Activated CD8-positive, alpha-beta memory T cell treated with anti-CD3 and anti-CD28 coated beads, Interleukin-2, amount 10 ng/mL, durations not matched to agents 7 days and 5 days (primary cell): Measurements from ENCODE around the gene AGBL5. TPM values are rescaled to one million over a fixed set of nuclear protein-coding genes. Genes with fewer than 3 reads are reported as not detected.

Experiments
- ATAC-seq: fragments of 150-1000 bp; cut with Tn5 transposase; one replicate; pipeline ENCODE4 v1.10.0; 2021; ENCODE audit warnings: moderate library complexity
- CTCF ChIA-PET: fragments of 350-600 bp; sonication (Branson Sonifier 250); formaldehyde crosslinking; loops from one replicate; lab custom pipeline; 2021; ENCODE audit warnings: antibody characterized with exemption; lab: Charles Lee
- DNase-seq: peaks from one replicate; pipeline ENCODE4 v3.0.0-alpha.2; 2020
- H3K27ac Mint-ChIP-seq: one replicate; pipeline ENCODE4 v1.8.0; 2021; ENCODE audit warnings: mild to moderate bottlenecking, mixed read lengths
- H3K27me3 Mint-ChIP-seq: one replicate; pipeline ENCODE4 v1.8.0; 2021; ENCODE audit warnings: mixed read lengths
- H3K36me3 Mint-ChIP-seq: one replicate; pipeline ENCODE4 v1.8.0; 2021; ENCODE audit warnings: mild to moderate bottlenecking, mixed read lengths
- H3K4me1 Mint-ChIP-seq: one replicate; pipeline ENCODE4 v1.8.0; 2021; ENCODE audit warnings: mixed read lengths
- H3K4me3 Mint-ChIP-seq: one replicate; pipeline ENCODE4 v1.8.0; 2021; ENCODE audit warnings: mild to moderate bottlenecking, moderate library complexity, mixed read lengths
- H3K9me3 Mint-ChIP-seq: one replicate; pipeline ENCODE4 v1.8.0; 2022; ENCODE audit warnings: low read depth, mixed read lengths
- total RNA-seq, 2 experiments: library from RNA; stranded (reverse); gene quantifications; one replicate each; pipeline ENCODE4 v1.2.3, GENCODE V29; 2021

AGBL5 gene
- total RNA-seq, 2 experiments from 2014 or later = 13.8 to 15.1 TPM

DNA sequence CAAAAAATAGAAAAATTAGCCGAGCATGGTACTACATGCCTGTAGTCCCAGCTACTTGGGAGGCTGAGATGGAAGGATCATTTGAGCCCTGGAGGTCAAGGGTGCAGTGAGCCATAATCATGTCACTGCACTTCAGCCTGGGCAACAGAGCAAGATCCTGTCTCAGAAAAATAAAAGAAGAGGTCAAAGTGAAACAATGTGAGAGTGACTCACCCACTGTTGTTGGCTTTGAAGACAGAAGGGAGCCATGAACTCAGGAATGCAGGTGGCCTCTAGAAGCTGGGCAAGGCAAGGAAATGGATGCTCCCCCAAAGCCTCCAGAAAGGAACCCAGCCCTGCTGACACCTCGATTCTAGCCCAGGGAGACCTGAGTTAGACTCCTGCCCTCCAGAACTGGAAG, 22.4 kb upstream of the AGBL5 start:
- DNase-seq = no peak
- CTCF ChIA-PET = interaction anchor here (1.1 to 2.8 kb wide), 2 partner anchors 12 to 67 kb away, joined by 3 to 8 read pairs; no protein-coding TSS in a partner anchor
- peaks cover 11% of the 10 kb centered on the region for H3K36me3 Mint-ChIP-seq
- H3K27ac Mint-ChIP-seq = no peak overlapping the region
- no peak for ATAC-seq
- no peak overlapping the region for H3K4me3 Mint-ChIP-seq
- no peaks in the 10 kb centered on the region for H3K27me3 Mint-ChIP-seq
- H3K4me1 Mint-ChIP-seq = peaks cover 48% of the 10 kb centered on the region
- H3K9me3 Mint-ChIP-seq = no peaks in the 10 kb centered on the region

DNA sequence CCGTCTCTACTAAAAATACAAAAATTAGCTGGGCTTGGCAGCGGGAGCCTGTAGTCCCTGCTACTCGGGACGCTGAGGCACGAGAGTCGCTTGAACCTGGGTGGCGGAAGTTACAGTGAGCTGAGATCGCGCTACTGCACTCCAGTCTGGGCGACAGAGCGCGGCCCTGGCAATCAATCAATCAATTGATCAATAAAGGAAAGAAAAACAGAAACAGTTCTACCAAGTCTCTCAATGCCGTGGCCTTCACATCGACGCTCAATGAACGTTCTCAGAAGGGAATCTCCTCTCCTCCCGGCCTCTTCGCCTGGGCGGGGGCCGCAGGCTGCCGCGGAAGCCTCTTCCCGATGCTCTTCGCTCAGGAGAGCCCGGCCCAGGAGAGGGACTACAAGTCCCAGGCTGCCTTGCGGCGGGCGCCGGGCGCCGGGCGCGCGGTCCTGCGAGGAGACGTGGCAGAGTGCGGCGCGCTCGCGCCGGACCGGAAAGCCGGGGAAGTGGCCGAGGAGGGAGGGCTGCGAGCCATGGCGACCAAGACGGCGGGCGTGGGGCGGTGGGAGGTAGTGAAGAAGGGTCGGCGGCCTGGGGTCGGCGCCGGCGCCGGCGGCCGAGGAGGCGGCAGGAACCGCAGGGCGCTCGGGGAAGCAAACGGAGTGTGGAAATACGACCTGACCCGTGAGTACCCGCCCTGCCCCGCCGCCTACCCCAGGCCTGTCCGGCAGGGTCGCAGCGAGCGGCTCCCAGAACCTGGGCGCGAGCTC, 18.8 kb upstream of the AGBL5 start, which contains the start of gene TMEM214:
Gene TMEM214 (plus strand): TSS at position 471 of the 758 bp plus-strand sequence. CDS start 51 bp downstream, at position 522.
- Mint-ChIP-seq H3K36me3 (peaks cover 34% of the 10 kb centered on the region), H3K4me1 (peaks cover 59% of the 10 kb centered on the region), H3K9me3 (no peaks in the 10 kb centered on the region), H3K4me3 (peak within 1 kb of the TSS; percentile 92), H3K27me3 (no peaks in the 10 kb centered on the region), H3K27ac (peak within 1 kb of the TSS; percentile 87)
- ATAC-seq (peak; percentile 99), DNase-seq (peak; percentile 89)
- CTCF ChIA-PET = interaction anchor here (0.9 to 3.7 kb wide), 7 partner anchors 16 to 271 kb away, joined by 3 to 16 read pairs (median 4); partner anchors contain the start of gene AGBL5

DNA sequence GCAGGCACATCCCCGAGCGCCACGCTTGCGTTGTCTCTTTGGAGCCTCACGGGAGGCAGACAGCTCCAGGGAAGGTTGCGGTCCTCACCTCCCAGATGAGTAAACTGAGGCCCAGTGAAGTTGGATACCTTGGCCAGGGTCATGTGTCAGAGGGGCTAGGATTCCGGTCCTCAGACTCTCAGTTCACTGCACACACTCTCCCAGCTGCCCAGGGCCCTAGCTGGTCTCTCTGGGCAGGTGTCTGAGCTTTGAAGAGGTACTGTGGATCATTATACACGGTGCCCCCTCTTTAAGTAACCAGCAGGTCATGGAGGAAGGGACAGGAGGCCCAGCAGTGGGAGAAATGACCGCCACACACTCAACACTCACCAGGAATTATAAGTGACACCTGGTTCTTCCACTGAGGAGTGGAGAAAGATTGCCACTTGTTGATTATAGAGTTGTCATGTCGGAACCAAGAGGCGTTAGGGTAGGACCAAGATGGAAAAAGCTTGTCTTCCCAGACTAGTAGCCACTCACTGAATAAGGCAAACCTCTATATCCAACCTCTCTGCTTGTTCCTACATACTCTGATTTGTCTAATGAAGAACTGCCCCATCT, 18.1 kb upstream of the AGBL5 start:
- peak; percentile 8 for ATAC-seq
- Mint-ChIP-seq H3K4me1 (peaks cover 56% of the 10 kb centered on the region), H3K36me3 (peaks cover 35% of the 10 kb centered on the region)

DNA sequence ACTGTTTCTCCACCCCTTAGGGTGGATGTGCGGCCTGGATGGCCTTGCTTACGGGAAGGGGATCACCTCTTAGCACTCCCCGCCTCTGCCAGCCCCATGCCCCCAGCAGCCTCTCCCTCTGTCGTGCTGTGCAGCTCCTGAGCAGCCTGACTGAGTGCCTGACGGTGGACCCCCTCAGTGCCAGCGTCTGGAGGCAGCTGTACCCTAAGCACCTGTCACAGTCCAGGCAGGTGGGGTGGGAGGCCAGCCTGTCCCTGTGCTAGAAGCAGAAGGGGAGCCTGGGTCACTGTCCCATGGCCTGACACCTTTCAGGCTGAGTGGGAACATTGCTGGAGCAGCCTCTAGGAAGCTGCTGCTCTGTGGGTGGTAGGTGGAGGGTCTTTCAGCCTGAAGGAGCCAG, 13.5 kb upstream of the AGBL5 start:
- Mint-ChIP-seq H3K4me3 (no peak overlapping the region), H3K27ac (no peak overlapping the region), H3K9me3 (no peaks in the 10 kb centered on the region), H3K4me1 (peaks cover 36% of the 10 kb centered on the region), H3K36me3 (peaks cover 40% of the 10 kb centered on the region), H3K27me3 (no peaks in the 10 kb centered on the region)
- CTCF ChIA-PET = interaction anchor here (2.1 kb wide), 1 partner anchor 76 kb away, joined by 8 read pairs; no protein-coding TSS in a partner anchor
- ATAC-seq (no peak), DNase-seq (no peak)

More for the DNA sequence above, 18.1 kb upstream of the AGBL5 start:
- Mint-ChIP-seq H3K9me3 (no peaks in the 10 kb centered on the region), H3K27me3 (no peaks in the 10 kb centered on the region), H3K4me3 (peak overlapping the region; percentile 92), H3K27ac (peak overlapping the region; percentile 87)
- CTCF ChIA-PET = interaction anchor here (0.9 to 3.7 kb wide), 7 partner anchors 13 to 270 kb away, joined by 3 to 16 read pairs (median 4); partner anchors contain the start of gene AGBL5
- DNase-seq = no peak

DNA sequence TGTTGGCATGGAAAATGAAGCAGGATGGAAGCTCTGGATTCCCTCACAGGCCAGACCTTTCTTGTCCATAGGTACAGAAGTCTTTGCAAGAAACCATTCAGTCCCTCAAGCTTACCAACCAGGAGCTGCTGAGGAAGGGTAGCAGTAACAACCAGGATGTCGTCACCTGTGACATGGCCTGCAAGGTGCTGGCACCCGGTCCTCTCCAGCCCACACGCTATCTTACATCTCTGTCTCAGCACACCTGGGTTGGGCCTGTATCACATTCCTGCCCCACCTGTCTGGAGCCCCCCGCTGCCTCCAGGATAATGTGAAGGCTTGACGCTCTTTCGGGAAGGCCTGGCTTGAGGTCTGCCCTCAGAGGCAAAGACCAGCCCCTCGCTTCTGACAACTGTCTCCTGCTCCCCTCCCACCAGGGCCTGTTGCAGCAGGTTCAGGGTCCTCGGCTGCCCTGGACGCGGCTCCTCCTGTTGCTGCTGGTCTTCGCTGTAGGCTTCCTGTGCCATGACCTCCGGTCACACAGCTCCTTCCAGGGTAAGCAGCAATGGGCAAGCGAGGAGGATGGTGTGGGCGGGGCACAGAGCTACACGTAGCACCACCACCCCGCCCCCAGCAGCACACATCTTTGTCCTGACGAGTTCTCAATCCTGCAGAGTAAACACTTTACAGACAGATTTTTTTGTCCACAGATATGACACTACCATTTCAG, 12.7 kb upstream of the AGBL5 start:
- CTCF ChIA-PET = interaction anchor here (2.1 kb wide), 1 partner anchor 77 kb away, joined by 8 read pairs; no protein-coding TSS in a partner anchor
- H3K4me3 Mint-ChIP-seq = no peak overlapping the region
- H3K36me3 Mint-ChIP-seq = peaks cover 40% of the 10 kb centered on the region
- no peak for ATAC-seq
- no peaks in the 10 kb centered on the region for H3K9me3 Mint-ChIP-seq
- peaks cover 30% of the 10 kb centered on the region for H3K4me1 Mint-ChIP-seq
- no peaks in the 10 kb centered on the region for H3K27me3 Mint-ChIP-seq
- no peak overlapping the region for H3K27ac Mint-ChIP-seq
- DNase-seq = no peak

DNA sequence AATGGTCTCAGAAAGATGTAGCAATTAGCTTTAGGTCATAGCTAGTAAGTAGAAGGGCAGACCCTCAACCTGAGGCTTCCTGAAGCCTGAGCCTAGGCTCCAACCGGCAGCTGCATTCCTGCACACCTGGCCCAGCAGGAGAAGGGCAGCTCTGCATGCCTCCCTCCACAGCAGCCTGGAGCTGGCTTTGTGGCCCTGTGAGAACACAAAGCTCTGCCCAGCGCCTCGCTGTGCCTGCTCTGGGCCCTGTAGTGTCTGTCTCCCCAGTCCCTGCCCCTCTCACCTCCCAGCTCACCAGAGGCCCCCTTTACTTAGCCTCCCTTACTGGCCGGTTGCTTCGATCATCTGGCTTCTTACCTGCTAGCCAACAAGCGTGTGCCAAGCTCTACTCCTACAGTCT, 12.0 kb upstream of the AGBL5 start:
- H3K27ac Mint-ChIP-seq = no peak overlapping the region

DNA sequence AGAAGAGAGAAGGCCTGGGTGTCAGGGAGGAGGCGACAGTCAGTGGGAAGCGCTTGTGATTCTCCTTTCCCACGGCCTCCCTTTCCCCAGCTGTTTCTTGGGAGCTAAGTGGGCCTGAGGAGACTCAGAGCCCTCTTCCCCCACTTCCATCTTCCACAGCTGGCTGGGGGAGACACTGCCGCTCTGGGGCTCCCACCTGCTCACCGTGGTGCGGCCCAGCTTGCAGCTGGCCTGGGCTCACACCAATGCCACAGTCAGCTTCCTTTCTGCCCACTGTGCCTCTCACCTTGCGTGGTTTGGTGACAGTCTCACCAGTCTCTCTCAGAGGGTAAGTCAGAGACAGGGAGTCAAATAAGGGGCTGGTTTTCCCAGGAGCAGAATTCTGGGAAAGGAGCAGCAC, 11.6 kb upstream of the AGBL5 start:
- DNase-seq (no peak), ATAC-seq (no peak)
- peaks cover 24% of the 10 kb centered on the region for H3K4me1 Mint-ChIP-seq
- H3K9me3 Mint-ChIP-seq = no peaks in the 10 kb centered on the region
- H3K4me3 Mint-ChIP-seq = no peak overlapping the region
- H3K27me3 Mint-ChIP-seq = no peaks in the 10 kb centered on the region
- no peak overlapping the region for H3K27ac Mint-ChIP-seq
- peaks cover 35% of the 10 kb centered on the region for H3K36me3 Mint-ChIP-seq
- CTCF ChIA-PET = interaction anchor here (0.6 to 2.5 kb wide), 2 partner anchors 10 to 81 kb away, joined by 4 to 8 read pairs; no protein-coding TSS in a partner anchor

More for the DNA sequence above, 12.0 kb upstream of the AGBL5 start:
- ATAC-seq = no peak
- H3K27me3 Mint-ChIP-seq = no peaks in the 10 kb centered on the region
- peaks cover 24% of the 10 kb centered on the region for H3K4me1 Mint-ChIP-seq
- peaks cover 35% of the 10 kb centered on the region for H3K36me3 Mint-ChIP-seq
- CTCF ChIA-PET = interaction anchor here (0.6 kb wide), 1 partner anchor 80 kb away, joined by 4 read pairs; no protein-coding TSS in a partner anchor
- H3K4me3 Mint-ChIP-seq = no peak overlapping the region
- DNase-seq = no peak
- H3K9me3 Mint-ChIP-seq = no peaks in the 10 kb centered on the region

DNA sequence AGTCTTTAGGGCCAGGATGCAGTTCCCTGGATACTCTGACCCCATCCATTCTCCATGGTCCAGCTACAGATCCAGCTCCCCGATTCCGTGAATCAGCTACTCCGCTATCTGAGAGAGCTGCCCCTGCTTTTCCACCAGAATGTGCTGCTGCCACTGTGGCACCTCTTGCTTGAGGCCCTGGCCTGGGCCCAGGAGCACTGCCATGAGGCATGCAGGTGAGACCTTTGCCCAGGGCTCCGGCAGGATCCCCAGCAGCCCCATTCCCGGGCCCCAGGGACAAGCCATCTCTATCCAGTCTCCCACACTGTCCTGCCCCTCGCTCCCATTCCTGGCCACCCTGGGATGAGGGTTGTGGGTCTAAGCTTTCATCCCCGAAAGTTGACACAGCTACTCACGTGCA, 11.2 kb upstream of the AGBL5 start:
- CTCF ChIA-PET = interaction anchor here (0.6 to 2.5 kb wide), 3 partner anchors 10 to 706 kb away, joined by 3 to 8 read pairs (median 3); no protein-coding TSS in a partner anchor
- H3K4me1 Mint-ChIP-seq = peaks cover 20% of the 10 kb centered on the region
- no peaks in the 10 kb centered on the region for H3K9me3 Mint-ChIP-seq
- no peak for ATAC-seq
- no peak for DNase-seq
- no peaks in the 10 kb centered on the region for H3K27me3 Mint-ChIP-seq
- H3K36me3 Mint-ChIP-seq = peaks cover 33% of the 10 kb centered on the region
- H3K4me3 Mint-ChIP-seq = no peak overlapping the region
- no peak overlapping the region for H3K27ac Mint-ChIP-seq

DNA sequence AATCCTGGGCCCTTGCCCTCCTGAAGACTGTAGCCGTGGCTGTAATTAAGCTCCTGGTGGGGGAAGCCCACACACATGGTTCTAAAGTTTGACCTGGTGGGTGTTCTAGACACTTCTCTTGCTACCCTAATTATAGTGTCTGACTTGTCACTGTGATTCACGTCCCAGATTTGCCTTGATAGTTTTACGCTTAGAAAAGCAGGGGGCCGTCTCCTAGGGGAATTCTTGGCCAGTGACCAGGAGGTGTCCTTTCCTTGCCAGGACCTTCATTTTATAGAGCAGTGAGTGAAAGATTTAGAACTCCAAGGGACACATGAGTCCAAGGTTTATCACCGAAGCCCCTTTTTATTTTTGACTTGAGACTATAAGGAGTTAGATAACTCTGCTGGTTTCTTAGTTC, 9.7 kb upstream of the AGBL5 start:
- H3K27me3 Mint-ChIP-seq = no peaks in the 10 kb centered on the region
- H3K36me3 Mint-ChIP-seq = peaks cover 25% of the 10 kb centered on the region
- ATAC-seq (no peak), DNase-seq (no peak)
- no peak overlapping the region for H3K27ac Mint-ChIP-seq
- no peaks in the 10 kb centered on the region for H3K9me3 Mint-ChIP-seq
- CTCF ChIA-PET = interaction anchor here (1.2 to 2.5 kb wide), 2 partner anchors 8 to 80 kb away, joined by 3 to 8 read pairs; no protein-coding TSS in a partner anchor
- H3K4me3 Mint-ChIP-seq = no peak overlapping the region
- peaks cover 16% of the 10 kb centered on the region for H3K4me1 Mint-ChIP-seq

DNA sequence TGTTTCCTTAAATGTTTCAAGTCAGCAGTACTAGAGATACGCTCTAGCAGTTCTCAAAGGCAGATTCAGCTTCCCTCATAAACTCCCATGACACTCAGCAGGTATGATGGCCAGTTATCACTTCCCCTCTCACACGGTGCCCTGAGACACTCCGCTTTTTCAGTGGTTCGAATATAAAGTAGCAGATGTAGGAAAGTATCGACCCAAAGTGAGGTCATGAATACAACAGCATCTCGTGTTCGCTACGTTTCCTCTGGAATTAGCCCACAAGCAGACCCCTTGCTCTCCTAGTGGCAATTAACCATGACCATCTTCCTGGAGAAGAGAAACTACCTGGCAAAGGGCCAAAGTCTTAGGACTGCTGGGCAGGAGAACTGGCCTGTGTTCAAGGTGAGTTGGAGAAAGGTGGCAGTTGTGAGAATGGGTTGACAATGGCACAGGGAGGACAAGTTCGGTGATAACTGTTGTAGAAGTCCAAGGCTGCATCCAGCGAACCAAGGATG, 9.3 kb upstream of the AGBL5 start:
- CTCF ChIA-PET = interaction anchor here (1.4 to 2.5 kb wide), 2 partner anchors 8 to 44 kb away, joined by 3 to 8 read pairs; partner anchors contain the start of gene KHK
- Mint-ChIP-seq H3K9me3 (no peaks in the 10 kb centered on the region), H3K4me1 (peaks cover 16% of the 10 kb centered on the region)

DNA sequence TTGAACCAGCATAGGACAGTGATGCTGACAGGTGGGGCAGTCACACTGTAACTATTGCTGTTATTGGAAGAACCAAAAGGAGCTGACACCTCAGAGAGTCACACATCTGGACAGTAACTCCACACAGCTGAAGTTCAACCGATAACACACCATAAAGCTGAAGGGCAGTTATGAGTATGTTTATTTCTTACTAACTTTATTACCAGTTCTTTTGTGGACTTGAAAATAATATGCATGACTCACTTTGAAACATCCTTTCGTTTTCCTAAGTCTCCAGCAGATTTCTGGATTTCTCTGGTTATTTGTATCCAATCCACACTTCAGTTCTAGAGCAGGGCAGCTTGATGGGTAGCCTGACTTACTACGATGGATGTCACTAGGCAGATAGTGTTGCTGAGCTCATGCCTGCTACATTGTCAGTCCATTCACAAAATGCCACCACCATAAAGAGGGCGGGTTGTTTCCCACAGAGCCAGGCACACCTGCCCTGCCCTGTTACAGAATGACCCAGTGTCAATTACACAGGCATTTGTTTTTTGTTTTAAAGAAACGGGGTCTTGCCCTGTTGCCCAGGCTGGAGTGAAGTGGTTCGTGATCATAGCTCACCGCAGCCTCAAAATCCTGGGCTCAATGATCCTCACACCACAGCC, 8.4 kb upstream of the AGBL5 start:
- CTCF ChIA-PET = interaction anchor here (1.4 kb wide), 1 partner anchor 44 kb away, joined by 3 read pairs; the partner anchor contains the start of gene KHK
- no peak for ATAC-seq
- Mint-ChIP-seq H3K9me3 (no peaks in the 10 kb centered on the region), H3K27me3 (no peaks in the 10 kb centered on the region), H3K27ac (no peak overlapping the region), H3K36me3 (peaks cover 17% of the 10 kb centered on the region), H3K4me3 (no peak overlapping the region), H3K4me1 (peaks cover 19% of the 10 kb centered on the region)
- DNase-seq = no peak

More for the DNA sequence above, 9.3 kb upstream of the AGBL5 start:
- Mint-ChIP-seq H3K36me3 (peaks cover 21% of the 10 kb centered on the region), H3K27me3 (no peaks in the 10 kb centered on the region), H3K27ac (no peak overlapping the region), H3K4me3 (no peak overlapping the region)
- DNase-seq = no peak
- ATAC-seq = no peak
